Putamen (tissue), 1 donor: Measurements from ENCODE around the gene TTLL3.

Source experiments
- DNase-seq: peaks from one replicate; pipeline ENCODE4 v3.0.0-alpha.2; 2016; ENCODE audit warnings: low spot score

Gene TTLL3

GRCh38 chr3:9806688-9807589, 3.1 kb upstream of the TTLL3 start:
- DNase-seq, result no peak

GRCh38 chr3:9807981-9808344, 2.1 kb upstream of the TTLL3 start:
- no peak for DNase-seq

- no peak for DNase-seq
These were observed 1.6 kb upstream of the TTLL3 start for GRCh38 chr3:9808345-9809037.

GRCh38 chr3:9809239-9809614, 835 bp upstream of the TTLL3 start:
- no peak for DNase-seq

- DNase-seq, result no peak
These were observed 340 bp downstream of the TTLL3 start for GRCh38 chr3:9810433-9810770.

GRCh38 chr3:9810846-9811245, 784 bp downstream of the TTLL3 start:
- no peak for DNase-seq

GRCh38 chr3:9812870-9813483, 2.9 kb downstream of the TTLL3 start:
- no peak for DNase-seq

GRCh38 chr3:9815986-9816385, 5.9 kb downstream of the TTLL3 start:
- DNase-seq, result no peak

GRCh38 chr3:9817436-9817835, 7.4 kb downstream of the TTLL3 start:
- DNase-seq, result no peak

- no peak for DNase-seq
These were observed 8.7 kb downstream of the TTLL3 start for GRCh38 chr3:9818666-9819335.

GRCh38 chr3:9820543-9820942, 10.5 kb downstream of the TTLL3 start:
- no peak for DNase-seq

GRCh38 chr3:9820946-9821345, 10.9 kb downstream of the TTLL3 start:
- no peak for DNase-seq

- no peak for DNase-seq
These were observed 15.5 kb downstream of the TTLL3 start for GRCh38 chr3:9825451-9826040.

- no peak for DNase-seq
These were observed 16.9 kb downstream of the TTLL3 start for GRCh38 chr3:9826815-9827573.

- DNase-seq, result no peak
These were observed 19.0 kb downstream of the TTLL3 start for GRCh38 chr3:9828801-9829755.

GRCh38 chr3:9831253-9831652, 21.2 kb downstream of the TTLL3 start:
- DNase-seq, result no peak

GRCh38 chr3:9833078-9833477, 23.0 kb downstream of the TTLL3 start:
- DNase-seq, result no peak

- DNase-seq, result no peak
These were observed 24.7 kb downstream of the TTLL3 start for GRCh38 chr3:9834520-9835380.
